Neuronal stem cell (in vitro differentiated cells): ENCODE measurements around the gene TMEM132D.
"Not testable (repeated sequence)": the region's sequence is repeated elsewhere in the genome, so short reads cannot be mapped to it uniquely, and the experiment has no call there.

Experiments used
- DNase-seq: peaks from one replicate; pipeline ENCODE4 v3.0.0-alpha.2; 2013; ENCODE audit warnings: low spot score
- H2AFZ ChIP-seq: one replicate; pipeline ENCODE4 v1.6.1; 2013; ENCODE audit warnings: mild to moderate bottlenecking, low read length, inconsistent platforms
- H2AK5ac ChIP-seq: 2 replicates; pipeline ENCODE4 v1.6.1; 2013; ENCODE audit warnings: low read depth, mild to moderate bottlenecking, inconsistent platforms, low read length, moderate library complexity, mixed read lengths
- H2BK120ac ChIP-seq: 2 replicates; pipeline ENCODE4 v1.6.1; 2013; ENCODE audit warnings: low read depth, mild to moderate bottlenecking, inconsistent platforms, low read length, moderate library complexity, mixed read lengths
- H2BK12ac ChIP-seq: one replicate; pipeline ENCODE4 v1.6.1; 2013; ENCODE audit warnings: low read length, inconsistent platforms
- H2BK15ac ChIP-seq: 2 replicates; pipeline ENCODE4 v1.6.1; 2013; ENCODE audit warnings: mild to moderate bottlenecking, low read length, inconsistent platforms, mixed read lengths
- H2BK5ac ChIP-seq: one replicate; pipeline ENCODE4 v1.6.1; 2013; ENCODE audit warnings: inconsistent platforms, mild to moderate bottlenecking, low read length, moderate library complexity
- H3K14ac ChIP-seq: one replicate; pipeline ENCODE4 v1.6.1; 2013; ENCODE audit warnings: low read length, inconsistent platforms
- H3K18ac ChIP-seq: 2 replicates; pipeline ENCODE4 v1.6.1; 2013; ENCODE audit warnings: low read length, inconsistent platforms
- H3K23ac ChIP-seq: 2 replicates; pipeline ENCODE4 v1.6.1; 2013; ENCODE audit warnings: low read depth, mild to moderate bottlenecking, mixed read lengths, low read length, inconsistent platforms; ENCODE audit not compliant: poor library complexity
- H3K27ac ChIP-seq: replicated peaks from 3 replicates; pipeline ENCODE4 v1.5.1; 2013; ENCODE audit warnings: low read length, inconsistent platforms
- H3K27me3 ChIP-seq, 3 experiments: 2 replicates each; pipeline ENCODE4 v1.6.1; 2013; ENCODE audit warnings: low read length in 3 of 3, mild to moderate bottlenecking in 2 of 3, inconsistent platforms in 1 of 3, low read depth in 1 of 3, mixed read lengths in 1 of 3, moderate library complexity in 1 of 3; ENCODE audit not compliant: control insufficient read depth in 3 of 3, insufficient read depth in 3 of 3
- H3K36me3 ChIP-seq, 2 donors: replicated peaks in 1 of 2; 2 replicates each; pipeline ENCODE4 v1.6.1; 2013; ENCODE audit warnings: low read length in 2 of 2; ENCODE audit not compliant: control insufficient read depth in 2 of 2, insufficient read depth in 2 of 2
- H3K4ac ChIP-seq: 2 replicates; pipeline ENCODE4 v1.6.1; 2013; ENCODE audit warnings: inconsistent platforms, mild to moderate bottlenecking, low read length, moderate library complexity
- H3K4me1 ChIP-seq, 2 donors: 1 replicate in 1 of 2; 2 replicates in 1 of 2; pipeline ENCODE4 v1.6.1; 2013; ENCODE audit warnings: low read length in 2 of 2, low read depth in 1 of 2; ENCODE audit not compliant: control insufficient read depth in 2 of 2, insufficient read depth in 1 of 2
- H3K4me2 ChIP-seq: one replicate; pipeline ENCODE4 v1.6.1; 2013; ENCODE audit warnings: mild to moderate bottlenecking, low read length, inconsistent platforms; ENCODE audit not compliant: insufficient read depth, poor library complexity, severe bottlenecking
- H3K4me3 ChIP-seq, 2 donors: 2 replicates each; pipeline ENCODE4 v1.5.1; 2013; ENCODE audit warnings: low read length in 2 of 2, mild to moderate bottlenecking in 2 of 2, inconsistent platforms in 1 of 2, moderate library complexity in 1 of 2
- H3K79me1 ChIP-seq: one replicate; pipeline ENCODE4 v1.6.1; 2013; ENCODE audit warnings: low read depth, mild to moderate bottlenecking, inconsistent platforms, low read length, moderate library complexity
- H3K9ac ChIP-seq: one replicate; pipeline ENCODE4 v1.6.1; 2013; ENCODE audit warnings: mild to moderate bottlenecking, low read depth, low read length, inconsistent platforms; ENCODE audit not compliant: poor library complexity
- H3K9me3 ChIP-seq, 2 donors: replicated peaks in 1 of 2; 2 replicates each; pipeline versions ENCODE3 to v1.6.1; 2013; ENCODE audit warnings: low read length in 2 of 2, mild to moderate bottlenecking in 2 of 2, inconsistent platforms in 1 of 2, low read depth in 1 of 2, mixed read lengths in 1 of 2, moderate library complexity in 1 of 2; ENCODE audit not compliant: control insufficient read depth in 2 of 2, insufficient read depth in 1 of 2
- H4K8ac ChIP-seq: one replicate; pipeline ENCODE4 v1.6.1; 2013; ENCODE audit warnings: low read depth, mild to moderate bottlenecking, inconsistent platforms, low read length, moderate library complexity
- H4K91ac ChIP-seq: one replicate; pipeline ENCODE4 v1.6.1; 2013; ENCODE audit warnings: low read length, low read depth, mild to moderate bottlenecking, inconsistent platforms; ENCODE audit not compliant: poor library complexity
- WGBS, 2 donors: extraction: QIAGEN DNeasy Blood & Tissue Kit; methylation state at CpG; one replicate each; pipeline ENCODE4 v1.1.7; 2013; ENCODE audit warnings: missing lambda C conversion rate in 2 of 2, mixed read lengths in 1 of 2; ENCODE audit not compliant: insufficient read length in 2 of 2, insufficient replicate concordance in 1 of 2; ENCODE audit errors: extremely low coverage in 2 of 2; 5-methylcytosine and 5-hydroxymethylcytosine counted together

Gene TMEM132D

GRCh38 chr12:129901254-129901653 is 2.6 kb downstream of the TMEM132D start:
- Histone ChIP-seq H2BK120ac (no peak overlapping the region), H3K9ac (no peak overlapping the region), H2BK15ac (no peak overlapping the region), H3K4ac (no peak overlapping the region), H3K79me1 (no peaks in the 10 kb centered on the region), H3K27ac (no peak overlapping the region), H3K36me3 (no peaks in the 10 kb centered on the region), H3K14ac (no peak overlapping the region), H3K9me3 (no peaks in the 10 kb centered on the region), H4K91ac (no peak overlapping the region), H2AFZ (no peak overlapping the region), H2BK5ac (no peak overlapping the region), H3K18ac (no peak overlapping the region), H2AK5ac (no peak overlapping the region), H3K27me3 (peaks cover 15 to 59% (median 51%) of the 10 kb centered on the region in 3 experiments), H3K4me1 (peaks cover 0 to 8% of the 10 kb centered on the region in 2 donors), H3K4me2 (no peak overlapping the region), H3K23ac (no peak overlapping the region), H4K8ac (no peak overlapping the region), H3K4me3 (no peak overlapping the region), H2BK12ac (no peak overlapping the region)
- WGBS, 2 donors: no CpG with 5 or more reads among the region's 2 CpGs
- no peak for DNase-seq

DNA sequence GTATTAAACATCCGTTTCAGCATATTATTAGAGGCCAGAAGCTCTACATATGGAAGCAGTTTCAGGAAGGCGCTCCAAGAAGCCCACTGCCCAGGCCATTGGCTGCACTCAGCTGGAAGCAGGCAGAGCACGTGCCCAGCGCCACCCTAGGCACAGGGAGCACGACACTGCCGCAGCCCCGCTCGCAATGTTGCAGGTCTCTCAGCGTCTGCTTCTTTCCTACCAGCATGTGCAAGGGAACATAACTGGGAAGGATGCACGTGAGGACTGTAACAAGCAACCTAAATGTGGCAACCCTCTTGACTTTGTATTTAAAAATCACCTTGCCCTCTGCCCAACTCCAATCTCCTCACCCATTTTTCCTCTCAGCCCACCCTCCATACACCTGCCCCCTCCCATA is 3.5 kb downstream of the TMEM132D start:
- Histone ChIP-seq H2AK5ac (no peak overlapping the region), H3K4me2 (no peak overlapping the region), H2BK15ac (peak overlapping the region; percentile 39), H4K8ac (no peak overlapping the region), H4K91ac (no peak overlapping the region), H3K23ac (no peak overlapping the region), H2AFZ (no peak overlapping the region), H3K27me3 (peaks cover 15 to 50% (median 43%) of the 10 kb centered on the region in 3 experiments), H3K36me3 (no peaks in the 10 kb centered on the region), H3K9me3 (no peaks in the 10 kb centered on the region), H3K79me1 (no peaks in the 10 kb centered on the region), H3K27ac (no peak overlapping the region), H3K4me1 (peaks cover 0 to 8% of the 10 kb centered on the region in 2 donors), H3K4ac (no peak overlapping the region), H3K18ac (peak overlapping the region; percentile 35), H3K9ac (no peak overlapping the region), H3K4me3 (no peak overlapping the region), H2BK5ac (no peak overlapping the region), H3K14ac (peak overlapping the region; percentile 97), H2BK120ac (no peak overlapping the region), H2BK12ac (no peak overlapping the region)
- no peak for DNase-seq
- no CpG with 5 or more reads among the region's 10 CpGs for WGBS, 2 donors

DNA sequence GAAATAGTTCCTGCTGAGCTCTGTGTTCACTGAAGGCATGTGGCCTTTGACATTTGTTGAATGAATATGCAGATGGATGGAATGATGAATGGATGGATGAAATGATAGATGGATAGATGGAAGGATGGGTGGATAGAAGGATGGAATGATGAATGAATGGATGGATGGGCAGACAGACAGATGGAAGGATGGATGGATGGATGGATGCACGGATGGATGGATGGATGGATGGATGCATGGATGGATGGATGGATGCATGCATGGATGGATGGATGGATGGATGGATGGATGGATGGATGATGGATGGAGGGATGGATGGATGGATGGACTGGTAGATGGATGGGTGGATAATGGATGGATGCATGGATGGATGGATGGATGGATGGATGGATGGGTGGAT is 4.8 kb downstream of the TMEM132D start:
- not testable (repeated sequence) for H3K4ac ChIP-seq, H3K14ac ChIP-seq, H3K36me3 ChIP-seq, H4K91ac ChIP-seq, H2BK12ac ChIP-seq, H3K27ac ChIP-seq, H2BK5ac ChIP-seq, H3K79me1 ChIP-seq, H2BK15ac ChIP-seq, H3K9ac ChIP-seq, H3K4me3 ChIP-seq, H3K18ac ChIP-seq, H3K4me1 ChIP-seq, H2AFZ ChIP-seq, DNase-seq, H3K4me2 ChIP-seq, H4K8ac ChIP-seq, H3K9me3 ChIP-seq, H2BK120ac ChIP-seq, H3K23ac ChIP-seq, H2AK5ac ChIP-seq
- H3K27me3 ChIP-seq: peaks cover 15 to 37% (median 31%) of the 10 kb centered on the region in 3 experiments
- no CpG with 5 or more reads among the region's 1 CpG for WGBS, 2 donors

GRCh38 chr12:129893691-129894090 is 10.1 kb downstream of the TMEM132D start:
- Histone ChIP-seq H3K23ac (no peak overlapping the region), H3K9ac (no peak overlapping the region), H3K4ac (no peak overlapping the region), H2AFZ (no peak overlapping the region), H3K14ac (no peak overlapping the region), H2BK12ac (no peak overlapping the region), H2BK5ac (no peak overlapping the region), H4K8ac (no peak overlapping the region), H3K36me3 (no peaks in the 10 kb centered on the region), H2BK120ac (no peak overlapping the region), H3K4me3 (no peak overlapping the region), H3K27me3 (no peaks in the 10 kb centered on the region), H3K79me1 (no peaks in the 10 kb centered on the region), H4K91ac (no peak overlapping the region), H3K4me2 (no peak overlapping the region), H3K27ac (no peak overlapping the region), H3K9me3 (peaks cover 0 to 1% of the 10 kb centered on the region in 2 donors), H3K18ac (no peak overlapping the region), H3K4me1 (no peaks in the 10 kb centered on the region), H2AK5ac (no peak overlapping the region), H2BK15ac (no peak overlapping the region)
- no CpG with 5 or more reads among the region's 4 CpGs for WGBS, 2 donors
- DNase-seq: no peak
